Retina (tissue), 1 donor: ENCODE measurements around the gene ACHE.

Source experiments
- DNase-seq: peaks from one replicate; pipeline ENCODE4 v3.0.0-alpha.2; 2016

The ACHE gene

GRCh38 chr7:100884736-100885439 is 10.8 kb downstream of the ACHE start:
- no peak for DNase-seq

GRCh38 chr7:100882785-100883526 is 12.7 kb downstream of the ACHE start:
- no peak for DNase-seq

DNA sequence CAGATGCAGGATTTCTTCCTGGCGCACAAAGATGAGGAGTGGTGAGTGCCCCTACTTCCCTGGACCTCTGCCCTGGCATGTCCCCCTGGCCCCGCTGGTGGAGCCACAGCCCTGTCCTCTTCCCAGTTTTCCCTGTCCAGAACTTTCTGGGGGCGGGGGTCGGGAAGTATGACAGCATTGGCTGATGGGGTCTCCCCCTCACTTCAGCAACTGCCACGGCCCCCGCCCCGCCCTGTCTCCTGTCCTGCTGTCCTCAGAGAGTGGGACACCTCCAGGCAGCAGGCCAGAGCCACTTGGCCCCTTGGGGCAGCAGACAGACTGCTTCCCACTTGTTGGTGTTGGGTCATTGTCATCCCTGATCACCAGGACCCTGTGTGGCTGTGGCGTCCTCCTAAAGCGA is 13.5 kb downstream of the ACHE start:
- no peak for DNase-seq

- no peak for DNase-seq
Measured at GRCh38 chr7:100881136-100881535, 14.6 kb downstream of the ACHE start.

GRCh38 chr7:100880645-100881044 is 15.0 kb downstream of the ACHE start:
- no peak for DNase-seq

DNA sequence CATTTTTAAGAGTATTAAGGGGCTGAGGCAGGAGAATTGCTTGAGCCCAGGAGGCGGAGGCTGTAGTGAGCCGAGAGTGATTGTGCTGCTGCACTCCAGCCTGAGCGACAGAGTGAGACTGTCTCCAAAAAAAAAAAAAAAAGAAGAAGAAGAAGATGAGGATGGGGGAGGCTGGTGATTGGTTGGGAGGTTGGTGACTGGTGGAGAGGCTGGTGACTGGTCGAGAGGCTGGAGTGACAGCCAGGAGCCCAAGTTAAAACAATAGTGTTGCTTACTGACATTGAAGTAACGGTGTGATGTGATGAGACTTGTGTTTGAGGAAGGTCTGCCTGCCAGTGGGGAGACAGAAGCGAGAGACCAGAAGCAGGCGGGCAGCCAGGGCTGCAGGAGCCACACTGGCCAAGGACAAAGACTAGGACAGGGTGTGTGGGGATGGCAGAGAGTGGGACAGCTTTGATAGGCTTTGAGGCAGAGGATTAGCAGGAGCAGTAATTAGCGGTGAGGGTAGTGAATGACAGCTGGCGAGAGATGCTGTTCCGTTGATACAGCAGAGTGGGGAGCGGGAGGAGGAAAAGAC is 15.9 kb downstream of the ACHE start:
- peak; percentile 47 for DNase-seq

DNA sequence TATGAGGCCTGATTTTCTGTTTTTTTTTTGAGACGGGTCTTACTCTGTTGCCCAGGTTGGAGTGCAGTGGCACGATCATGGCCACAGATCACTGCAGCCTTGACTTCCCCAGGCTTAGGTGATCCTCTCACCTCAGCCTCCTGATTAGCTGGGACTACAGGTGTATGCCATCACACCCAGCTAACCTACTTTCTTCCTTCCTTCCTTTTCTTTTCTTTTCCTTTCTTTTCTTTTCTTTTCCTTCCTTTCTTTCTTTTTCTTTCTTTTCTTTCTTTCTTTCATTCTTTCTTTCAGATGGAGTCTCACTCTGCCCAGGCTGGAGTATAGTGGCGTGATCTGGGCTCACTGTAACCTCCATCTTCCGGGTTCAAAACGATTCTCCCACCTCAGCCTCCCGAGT is 17.0 kb downstream of the ACHE start:
- no peak for DNase-seq

GRCh38 chr7:100878013-100878412 is 17.7 kb downstream of the ACHE start:
- no peak for DNase-seq

GRCh38 chr7:100875356-100875751 is 20.3 kb downstream of the ACHE start:
- no peak for DNase-seq

GRCh38 chr7:100874577-100875355 is 20.9 kb downstream of the ACHE start, which contains the start of gene SRRT:
Gene SRRT, plus strand, starts transcription at chr7:100875103. Its CDS starts 488 bp downstream, at chr7:100875591.
- DNase-seq: peak; percentile 99

DNA sequence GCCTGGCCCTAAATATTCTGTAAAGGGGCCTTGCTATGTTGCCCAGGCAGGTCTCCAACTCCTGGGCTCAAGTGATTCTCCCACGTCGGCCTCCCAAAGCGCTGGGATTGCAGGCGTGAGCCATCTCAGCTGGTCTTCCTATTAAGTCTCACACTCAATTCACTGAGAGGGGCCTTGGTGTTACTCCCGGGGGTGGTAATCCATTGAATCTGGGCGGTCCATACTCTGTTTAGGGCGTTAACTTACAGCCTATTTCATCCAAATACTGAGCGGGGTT is 21.4 kb downstream of the ACHE start:
- no peak for DNase-seq

DNA sequence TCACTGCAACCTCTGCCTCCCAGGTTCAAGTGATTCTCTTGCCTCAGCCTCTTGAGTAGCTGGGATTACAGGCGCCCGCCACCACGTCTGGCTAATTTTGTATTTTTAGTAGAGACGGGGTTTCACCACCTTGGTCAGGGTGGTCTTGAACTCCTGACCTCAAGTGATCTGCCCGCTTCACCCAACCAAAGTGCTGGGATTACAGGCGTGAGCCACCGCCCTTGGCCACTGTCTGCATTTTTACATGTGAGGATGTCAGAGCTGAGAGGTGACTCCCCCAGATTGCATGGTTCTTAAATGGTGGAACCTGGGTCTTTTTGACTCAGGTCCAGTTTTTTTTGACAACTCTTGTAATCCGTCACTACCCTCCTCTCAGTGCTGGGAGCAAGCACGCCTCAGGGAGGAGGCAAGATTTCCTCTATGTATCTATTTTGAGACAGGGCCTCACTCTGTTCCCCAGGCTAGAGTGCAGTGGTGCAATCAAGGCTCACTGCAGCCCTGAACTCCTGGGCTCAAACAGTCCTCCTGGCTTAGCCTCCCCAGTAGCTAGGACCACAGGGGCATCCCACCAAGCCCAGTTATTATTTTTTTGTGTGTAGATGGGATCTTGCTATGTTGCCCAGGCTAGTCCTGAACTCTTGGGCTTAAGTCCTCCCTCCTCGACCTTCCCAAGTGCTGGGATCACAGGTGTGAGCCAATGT is 21.9 kb downstream of the ACHE start:
- no peak for DNase-seq

GRCh38 chr7:100867776-100868485 is 27.8 kb downstream of the ACHE start:
- DNase-seq: peak; percentile 44

GRCh38 chr7:100867040-100867775 is 28.5 kb downstream of the ACHE start, which contains the start of gene TRIP6:
Gene TRIP6, plus strand, starts transcription at chr7:100867387. Its CDS starts 111 bp downstream, at chr7:100867498.
- DNase-seq: peak; percentile 82

GRCh38 chr7:100866729-100867039 is 29.0 kb downstream of the ACHE start:
- DNase-seq: peak; percentile 25

- no peak for DNase-seq
Measured at GRCh38 chr7:100865938-100866728, 29.6 kb downstream of the ACHE start.

DNA sequence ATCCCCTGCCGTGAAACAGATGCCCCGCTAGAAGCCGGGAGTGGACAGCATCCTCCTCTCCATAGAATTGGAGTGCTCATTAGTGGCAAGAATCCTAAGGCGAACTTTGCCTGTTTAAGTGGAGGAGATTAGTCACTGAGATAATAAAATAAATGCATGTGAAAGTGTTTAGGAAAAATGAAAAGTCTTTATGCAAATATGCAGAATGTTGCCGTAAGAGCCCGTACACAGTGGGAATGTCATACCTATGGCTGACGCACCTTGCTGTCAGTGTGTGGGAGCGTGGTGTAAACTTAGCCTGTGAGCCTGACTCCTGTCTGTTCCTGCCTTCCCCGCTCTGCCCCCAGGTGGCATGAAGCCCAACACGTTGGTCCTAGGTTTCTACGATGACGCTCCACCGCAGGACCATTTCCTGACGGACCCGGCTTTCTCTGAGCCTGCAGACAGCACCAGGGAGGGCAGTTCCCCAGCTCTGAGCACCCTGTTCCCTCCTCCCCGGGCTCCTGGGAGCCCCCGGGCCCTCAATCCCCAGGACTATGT is 30.2 kb downstream of the ACHE start:
- no peak for DNase-seq

DNA sequence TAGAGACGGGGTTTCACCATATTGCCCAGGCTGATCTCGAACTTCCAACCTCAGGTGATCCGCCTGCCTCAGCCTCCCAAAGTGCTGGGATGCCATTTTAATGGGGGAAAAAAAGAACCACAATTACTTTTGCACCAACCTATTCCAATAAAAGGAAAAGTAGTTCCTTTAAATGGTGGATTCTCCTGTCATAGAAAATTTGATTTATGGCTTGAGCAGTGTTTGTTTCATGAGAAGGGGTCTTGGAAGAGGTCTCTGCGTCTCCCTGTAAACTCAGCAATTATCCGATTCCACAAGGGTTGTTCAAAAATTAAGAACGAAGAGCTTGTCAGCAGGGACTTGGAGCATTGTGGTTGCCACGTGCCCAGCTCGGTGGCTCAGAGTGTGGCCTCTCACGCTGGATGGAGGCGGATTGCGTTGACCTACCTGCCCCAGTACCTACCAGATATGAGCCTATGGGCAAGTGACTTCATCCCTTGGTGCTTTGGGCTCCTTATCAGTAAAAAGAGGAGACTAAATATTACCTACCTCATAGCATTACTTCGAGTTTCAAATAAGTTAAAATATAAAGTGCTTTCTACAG is 31.3 kb downstream of the ACHE start:
- no peak for DNase-seq

GRCh38 chr7:100863406-100863950 is 32.2 kb downstream of the ACHE start:
- DNase-seq: no peak

- no peak for DNase-seq
Measured at GRCh38 chr7:100861616-100861985, 34.1 kb downstream of the ACHE start.
